Measurements from ENCODE around the gene PHKA1. TPM values are rescaled to one million over a fixed set of nuclear protein-coding genes. Genes with fewer than 3 reads are reported as not detected.
"Not testable (repeated sequence)": the region's sequence is repeated elsewhere in the genome, so short reads cannot be mapped to it uniquely, and the experiment has no call there.

Gene PHKA1
- total RNA-seq, 3 donors from 2014 or later: 3.1 to 9.3 (median 5.9) TPM

DNA sequence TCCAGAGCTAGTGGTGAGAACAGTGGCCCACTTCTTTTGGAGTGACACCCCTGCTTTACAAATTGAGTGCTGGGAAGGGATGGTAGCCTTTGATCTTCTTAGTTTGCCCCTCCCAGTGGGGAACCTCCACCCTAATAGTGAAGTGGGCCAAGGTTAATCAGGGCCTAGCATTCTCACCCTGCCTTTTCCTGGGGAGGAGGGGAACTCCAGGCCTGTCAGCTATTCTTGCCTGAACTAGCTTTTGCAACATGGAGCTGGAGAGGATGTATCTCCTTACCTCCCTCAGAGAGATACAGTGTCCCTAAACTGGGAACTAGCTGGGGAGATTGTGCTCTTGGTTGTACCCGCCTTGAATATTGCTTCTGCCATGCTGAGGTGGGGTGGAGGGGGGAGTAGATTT, 20.6 kb downstream of the PHKA1 start:
- ATAC-seq (no peak), DNase-seq (no peak)
- Mint-ChIP-seq H3K36me3 (ENCODE audit: insufficient read depth) (peaks cover 2% of the 10 kb centered on the region), H3K4me1 (ENCODE audit: low read depth) (no peaks in the 10 kb centered on the region), H3K4me3 (no peak overlapping the region), H3K27me3 (ENCODE audit: low read depth) (peaks cover 1% of the 10 kb centered on the region), H3K9me3 (no peaks in the 10 kb centered on the region)

DNA sequence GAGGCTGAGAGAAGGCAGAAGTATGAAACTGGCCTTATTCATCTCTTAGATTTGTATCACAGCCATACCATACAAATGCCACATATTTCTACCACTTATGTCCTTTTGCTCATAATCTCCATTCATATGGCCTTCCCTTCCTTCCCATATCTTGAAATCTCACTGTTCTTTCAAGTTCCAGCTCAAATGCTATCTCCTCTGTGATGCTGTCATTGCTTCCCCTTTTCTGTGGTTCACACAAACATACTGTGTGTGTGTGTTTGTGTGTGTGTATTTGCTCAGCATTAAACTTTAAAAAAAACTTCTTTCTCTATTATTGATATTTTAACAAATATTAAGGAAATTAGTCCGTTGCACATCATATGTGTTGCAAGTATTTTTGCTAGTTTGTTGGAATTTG, 26.7 kb downstream of the PHKA1 start:
- no peak overlapping the region for H3K4me3 Mint-ChIP-seq
- H3K36me3 Mint-ChIP-seq (ENCODE audit: insufficient read depth): no peaks in the 10 kb centered on the region
- no peak for DNase-seq
- no peaks in the 10 kb centered on the region for H3K9me3 Mint-ChIP-seq
- H3K27me3 Mint-ChIP-seq (ENCODE audit: low read depth): no peaks in the 10 kb centered on the region
- ATAC-seq: no peak
- no peaks in the 10 kb centered on the region for H3K4me1 Mint-ChIP-seq (ENCODE audit: low read depth)

DNA sequence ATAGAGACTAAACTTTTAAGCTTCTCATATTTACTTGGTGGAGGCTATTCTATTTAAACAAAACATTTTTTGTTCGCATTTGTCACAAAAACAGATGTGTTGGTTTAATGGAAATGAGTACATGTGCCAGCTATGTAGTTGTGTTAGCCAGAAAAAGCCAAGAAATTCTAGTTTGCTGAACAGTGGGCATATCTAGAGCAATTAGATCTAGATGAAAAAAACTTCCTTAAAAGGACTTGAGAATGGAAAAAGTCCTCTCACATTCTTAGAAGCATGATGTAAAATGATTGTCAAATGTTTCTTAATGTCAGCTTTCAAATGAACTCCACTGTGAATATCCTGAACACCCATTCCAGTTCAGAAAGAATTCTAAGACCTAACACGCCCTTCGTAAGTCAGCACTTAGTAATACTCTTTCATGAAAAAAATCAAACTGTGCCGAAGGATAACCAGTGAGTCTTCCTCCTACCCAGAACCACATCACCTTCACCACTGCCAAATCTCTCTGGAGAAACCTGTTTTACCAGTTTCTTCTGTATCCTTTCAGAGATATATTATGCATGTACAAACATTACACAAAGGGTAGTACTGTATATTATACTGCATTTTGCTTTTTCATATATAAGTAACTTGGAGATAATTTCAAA, 28.2 kb downstream of the PHKA1 start:
- Mint-ChIP-seq H3K27me3 (ENCODE audit: low read depth) (no peaks in the 10 kb centered on the region), H3K36me3 (ENCODE audit: insufficient read depth) (no peaks in the 10 kb centered on the region), H3K4me3 (no peak overlapping the region), H3K9me3 (no peaks in the 10 kb centered on the region), H3K4me1 (ENCODE audit: low read depth) (no peaks in the 10 kb centered on the region)
- ATAC-seq (no peak), DNase-seq (no peak)

DNA sequence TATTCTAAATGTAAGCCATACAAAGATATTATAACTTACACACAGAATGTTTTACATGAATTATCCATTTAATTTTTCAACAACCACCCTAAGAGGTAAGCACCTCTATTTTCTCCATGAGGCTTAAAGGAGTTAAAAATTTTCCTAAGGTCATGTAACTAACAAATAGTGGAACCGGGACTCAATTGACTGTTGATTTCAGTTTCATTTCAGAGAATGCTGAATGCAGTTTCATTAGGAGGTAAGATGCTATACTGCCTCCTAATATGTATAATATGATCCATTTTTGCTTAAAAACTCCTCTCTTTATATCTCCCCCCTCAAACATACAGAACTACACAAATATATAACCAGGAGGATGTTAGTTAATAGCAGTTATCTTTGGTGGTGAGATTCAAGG, 29.1 kb downstream of the PHKA1 start:
- Mint-ChIP-seq H3K9me3 (no peaks in the 10 kb centered on the region), H3K4me1 (ENCODE audit: low read depth) (no peaks in the 10 kb centered on the region), H3K27me3 (ENCODE audit: low read depth) (no peaks in the 10 kb centered on the region), H3K36me3 (ENCODE audit: insufficient read depth) (no peaks in the 10 kb centered on the region), H3K4me3 (no peak overlapping the region)
- no peak for ATAC-seq
- DNase-seq: no peak

- Mint-ChIP-seq H3K27me3 (ENCODE audit: low read depth) (no peaks in the 10 kb centered on the region), H3K4me3 (no peak overlapping the region), H3K4me1 (ENCODE audit: low read depth) (no peaks in the 10 kb centered on the region), H3K36me3 (ENCODE audit: insufficient read depth) (no peaks in the 10 kb centered on the region), H3K9me3 (no peaks in the 10 kb centered on the region)
- DNase-seq (no peak), ATAC-seq (no peak)
Measured at GRCh38 chrX:72683631-72684030, 30.5 kb downstream of the PHKA1 start.

DNA sequence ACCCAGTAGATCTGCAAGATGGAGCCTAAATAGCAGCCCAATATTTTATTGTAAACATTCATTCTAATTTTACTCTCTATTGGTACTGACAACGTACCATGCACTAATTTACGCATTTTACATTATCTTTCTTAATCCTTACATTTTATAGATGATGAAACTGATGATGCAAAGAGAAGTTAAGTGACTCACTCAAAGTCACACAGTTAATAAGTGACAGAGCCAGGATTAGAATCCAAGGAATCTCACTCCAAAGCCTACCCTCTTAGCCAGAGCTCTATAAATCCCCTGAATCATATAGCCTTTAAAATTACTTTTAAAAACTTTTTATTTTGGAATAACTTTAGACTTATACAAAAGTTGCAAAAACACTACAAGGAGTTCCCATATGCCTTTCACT, 37.6 kb downstream of the PHKA1 start:
- Mint-ChIP-seq H3K27me3 (ENCODE audit: low read depth) (no peaks in the 10 kb centered on the region), H3K4me3 (no peak overlapping the region), H3K36me3 (ENCODE audit: insufficient read depth) (no peaks in the 10 kb centered on the region), H3K9me3 (no peaks in the 10 kb centered on the region), H3K4me1 (ENCODE audit: low read depth) (no peaks in the 10 kb centered on the region)
- ATAC-seq (no peak), DNase-seq (no peak)

DNA sequence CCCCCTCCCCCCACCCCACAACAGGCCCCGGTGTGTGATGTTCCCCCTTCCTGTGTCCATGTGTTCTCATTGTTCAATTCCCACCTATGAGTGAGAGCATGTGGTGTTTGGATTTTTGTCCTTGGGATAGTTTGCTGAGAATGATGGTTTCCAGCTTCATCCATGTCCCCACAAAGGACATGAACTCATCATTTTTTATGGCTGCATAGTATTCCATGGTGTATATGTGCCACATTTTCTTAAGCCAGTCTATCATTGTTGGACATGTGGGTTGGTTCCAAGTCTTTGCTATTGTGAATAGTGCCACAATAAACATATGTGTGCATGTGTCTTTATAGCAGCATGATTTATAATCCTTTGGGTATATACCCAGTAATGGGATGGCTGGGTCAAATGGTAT, 40.2 kb downstream of the PHKA1 start:
- H3K36me3 Mint-ChIP-seq (ENCODE audit: insufficient read depth); DNase-seq; H3K4me3 Mint-ChIP-seq; H3K4me1 Mint-ChIP-seq (ENCODE audit: low read depth); H3K27me3 Mint-ChIP-seq (ENCODE audit: low read depth); ATAC-seq; H3K9me3 Mint-ChIP-seq: not testable (repeated sequence)

- not testable (repeated sequence) for DNase-seq; H3K36me3 Mint-ChIP-seq (ENCODE audit: insufficient read depth); H3K4me1 Mint-ChIP-seq (ENCODE audit: low read depth); ATAC-seq; H3K9me3 Mint-ChIP-seq; H3K4me3 Mint-ChIP-seq; H3K27me3 Mint-ChIP-seq (ENCODE audit: low read depth)
Measured at GRCh38 chrX:72669508-72669907, 44.6 kb downstream of the PHKA1 start.

- Mint-ChIP-seq H3K36me3 (ENCODE audit: insufficient read depth) (no peaks in the 10 kb centered on the region), H3K9me3 (no peaks in the 10 kb centered on the region), H3K27me3 (ENCODE audit: low read depth) (no peaks in the 10 kb centered on the region), H3K4me1 (ENCODE audit: low read depth) (peaks cover 2% of the 10 kb centered on the region), H3K4me3 (no peak overlapping the region)
- no peak for ATAC-seq
- DNase-seq: no peak
Measured at GRCh38 chrX:72666451-72666850, 47.7 kb downstream of the PHKA1 start.

- Mint-ChIP-seq H3K4me1 (ENCODE audit: low read depth) (peaks cover 2% of the 10 kb centered on the region), H3K27me3 (ENCODE audit: low read depth) (no peaks in the 10 kb centered on the region), H3K9me3 (no peaks in the 10 kb centered on the region), H3K4me3 (no peak overlapping the region), H3K36me3 (ENCODE audit: insufficient read depth) (no peaks in the 10 kb centered on the region)
- DNase-seq (no peak), ATAC-seq (no peak)
Measured at GRCh38 chrX:72663737-72664136, 50.4 kb downstream of the PHKA1 start.

DNA sequence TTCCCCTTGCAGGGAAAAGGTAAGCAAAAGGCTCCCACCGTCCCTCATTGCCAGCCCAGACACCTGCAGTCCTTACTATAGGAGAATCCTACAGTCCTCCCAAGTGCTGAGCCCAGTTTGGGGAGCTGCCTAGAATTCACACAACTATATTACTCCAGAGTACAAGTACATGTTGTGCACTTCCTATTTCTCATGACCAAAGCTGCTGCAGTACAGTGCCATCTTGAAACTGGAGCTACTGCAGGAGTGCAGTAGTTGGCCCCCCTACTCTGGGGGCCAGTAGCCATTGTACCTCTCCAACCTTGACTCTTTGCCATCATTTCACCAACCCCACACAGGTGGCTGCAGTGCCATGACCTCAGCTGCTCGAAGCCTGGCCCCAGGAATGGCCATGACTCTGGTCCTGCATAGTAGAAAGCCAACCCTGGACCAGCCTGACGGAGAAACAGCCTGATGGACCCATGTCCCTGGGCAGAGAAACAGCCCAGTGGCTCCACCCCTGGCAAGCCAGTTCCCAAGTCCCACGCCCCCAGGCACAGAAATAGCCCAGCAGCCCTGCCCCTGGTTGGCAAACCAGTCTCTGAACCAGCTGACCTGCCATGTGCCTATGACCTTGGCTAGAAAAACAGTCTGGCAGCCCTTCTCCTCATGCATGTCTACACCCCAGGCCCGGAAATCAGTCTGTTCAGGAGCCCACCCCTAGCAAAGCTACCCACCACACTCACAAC, 51.9 kb downstream of the PHKA1 start:
- H3K27me3 Mint-ChIP-seq (ENCODE audit: low read depth): no peaks in the 10 kb centered on the region
- DNase-seq: no peak
- H3K9me3 Mint-ChIP-seq: no peaks in the 10 kb centered on the region
- ATAC-seq: no peak
- peaks cover 1% of the 10 kb centered on the region for H3K36me3 Mint-ChIP-seq (ENCODE audit: insufficient read depth)
- H3K4me3 Mint-ChIP-seq: no peak overlapping the region
- H3K4me1 Mint-ChIP-seq (ENCODE audit: low read depth): peaks cover 2% of the 10 kb centered on the region

GRCh38 chrX:72659723-72660122, 54.4 kb downstream of the PHKA1 start:
- ATAC-seq: no peak
- no peaks in the 10 kb centered on the region for H3K27me3 Mint-ChIP-seq (ENCODE audit: low read depth)
- peaks cover 2% of the 10 kb centered on the region for H3K4me1 Mint-ChIP-seq (ENCODE audit: low read depth)
- no peak for DNase-seq
- no peak overlapping the region for H3K4me3 Mint-ChIP-seq
- H3K9me3 Mint-ChIP-seq: no peaks in the 10 kb centered on the region
- H3K36me3 Mint-ChIP-seq (ENCODE audit: insufficient read depth): peaks cover 1% of the 10 kb centered on the region

GRCh38 chrX:72652082-72652481, 62.0 kb downstream of the PHKA1 start:
- Mint-ChIP-seq H3K9me3 (no peaks in the 10 kb centered on the region), H3K4me3 (no peak overlapping the region), H3K36me3 (ENCODE audit: insufficient read depth) (no peaks in the 10 kb centered on the region), H3K27me3 (ENCODE audit: low read depth) (no peaks in the 10 kb centered on the region), H3K4me1 (ENCODE audit: low read depth) (no peaks in the 10 kb centered on the region)
- no peak for DNase-seq
- ATAC-seq: no peak

DNA sequence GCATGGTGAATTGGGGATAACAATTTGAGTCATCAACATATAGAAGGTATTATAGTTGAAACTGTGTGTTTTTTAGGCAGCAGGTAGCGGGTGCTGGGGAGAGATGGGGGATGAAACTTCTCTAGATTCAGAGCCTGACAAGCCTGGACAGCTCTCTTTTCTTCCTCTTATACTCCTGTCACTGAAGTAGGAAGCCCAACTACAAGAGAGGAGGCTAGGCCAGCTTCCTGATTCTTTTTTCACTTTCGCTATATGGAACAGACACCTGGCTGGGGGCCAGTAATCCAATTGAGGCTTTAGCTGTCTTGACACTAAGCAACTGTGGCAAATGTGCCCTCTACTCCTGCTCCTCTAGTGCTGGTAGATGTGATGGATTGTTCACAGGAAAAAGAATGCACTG, 69.2 kb downstream of the PHKA1 start:
- no peaks in the 10 kb centered on the region for H3K4me1 Mint-ChIP-seq (ENCODE audit: low read depth)
- no peak overlapping the region for H3K4me3 Mint-ChIP-seq
- no peak for ATAC-seq
- H3K9me3 Mint-ChIP-seq: no peaks in the 10 kb centered on the region
- DNase-seq: no peak
- no peaks in the 10 kb centered on the region for H3K36me3 Mint-ChIP-seq (ENCODE audit: insufficient read depth)
- H3K27me3 Mint-ChIP-seq (ENCODE audit: low read depth): no peaks in the 10 kb centered on the region

GRCh38 chrX:72641611-72642010, 72.5 kb downstream of the PHKA1 start:
- no peaks in the 10 kb centered on the region for H3K9me3 Mint-ChIP-seq
- no peaks in the 10 kb centered on the region for H3K4me1 Mint-ChIP-seq (ENCODE audit: low read depth)
- no peaks in the 10 kb centered on the region for H3K36me3 Mint-ChIP-seq (ENCODE audit: insufficient read depth)
- no peak for DNase-seq
- H3K27me3 Mint-ChIP-seq (ENCODE audit: low read depth): no peaks in the 10 kb centered on the region
- no peak for ATAC-seq
- H3K4me3 Mint-ChIP-seq: no peak overlapping the region
